ENCODE data around the gene CELA2B.
"Not testable (repeated sequence)": the region's sequence is repeated elsewhere in the genome, so short reads cannot be mapped to it uniquely, and the experiment has no call there.

The CELA2B gene

DNA sequence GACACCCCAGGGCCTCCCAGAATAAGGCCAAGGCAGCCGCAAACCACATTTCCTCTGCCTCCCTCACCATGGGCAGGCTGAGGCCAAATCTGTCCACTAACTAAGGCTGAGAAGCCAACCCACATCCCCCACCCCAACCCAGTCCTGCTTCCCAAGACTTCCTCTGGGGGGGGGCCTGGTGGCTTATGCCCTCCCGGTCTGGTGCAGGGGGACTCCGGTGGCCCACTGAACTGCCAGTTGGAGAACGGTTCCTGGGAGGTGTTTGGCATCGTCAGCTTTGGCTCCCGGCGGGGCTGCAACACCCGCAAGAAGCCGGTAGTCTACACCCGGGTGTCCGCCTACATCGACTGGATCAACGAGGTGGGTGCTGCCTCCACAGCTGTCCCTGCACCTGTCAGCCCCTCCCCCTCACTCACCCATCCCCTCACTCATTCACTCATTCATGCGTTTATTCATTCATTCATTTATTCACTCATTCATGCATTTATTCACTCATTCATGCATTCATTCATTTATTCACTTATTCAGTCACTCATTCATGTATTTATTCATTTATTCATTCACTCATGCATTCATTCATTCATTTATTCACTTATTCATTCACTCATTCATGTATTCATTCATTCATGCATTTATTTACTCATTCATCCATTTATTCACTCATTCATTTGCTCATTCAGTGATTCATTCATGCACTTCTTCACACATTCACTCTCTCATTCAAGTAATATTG, 30.3 kb upstream of the CELA2B start:
- DNase-seq: no peak

DNA sequence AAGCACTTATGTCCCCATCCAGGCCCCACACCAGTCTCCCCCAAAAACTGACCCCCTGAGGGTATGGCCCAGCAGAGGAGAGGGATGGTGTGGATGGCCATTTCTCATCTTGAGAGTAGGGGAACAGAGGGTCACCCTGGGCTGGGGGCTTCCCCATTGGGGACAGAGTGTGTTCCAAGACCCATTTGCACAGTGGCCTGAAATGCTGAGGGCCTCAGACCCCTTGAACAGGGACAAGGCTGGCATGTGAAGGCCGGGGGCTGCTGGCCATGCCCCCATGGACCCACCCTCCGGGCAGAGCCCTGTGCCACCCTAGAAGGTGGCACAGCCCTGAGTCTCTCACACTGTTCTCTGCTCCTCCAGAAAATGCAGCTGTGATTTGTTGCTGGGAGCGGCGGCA, 29.7 kb upstream of the CELA2B start:
- DNase-seq: no peak

DNA sequence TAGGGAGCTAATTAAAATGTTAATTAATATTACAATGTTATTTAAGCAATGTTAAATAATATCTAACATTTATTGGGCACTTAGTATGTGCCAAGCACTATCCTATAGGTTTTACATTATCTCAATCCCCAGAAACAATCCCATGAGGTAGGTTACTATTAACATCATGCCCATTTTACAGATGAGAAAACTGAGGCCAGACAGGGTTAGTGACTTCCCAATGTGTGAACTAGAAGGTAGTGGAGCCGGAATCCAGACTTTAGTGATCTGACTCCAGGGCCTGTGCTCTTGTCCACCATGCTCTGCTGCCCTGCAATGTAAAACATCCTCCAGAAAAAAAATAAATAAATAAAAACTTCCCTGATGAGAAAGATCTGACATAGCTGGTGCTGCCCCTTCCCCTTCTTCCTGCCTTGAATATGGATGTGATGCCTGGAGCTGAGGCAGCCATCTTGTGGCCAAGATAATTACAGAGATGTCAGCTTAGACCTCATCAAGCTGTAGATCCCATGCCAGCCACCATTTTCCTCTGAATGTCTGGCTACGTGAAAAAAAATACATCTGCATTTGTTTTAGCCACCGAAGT, 26.9 kb upstream of the CELA2B start:
- DNase-seq: no peak

DNA sequence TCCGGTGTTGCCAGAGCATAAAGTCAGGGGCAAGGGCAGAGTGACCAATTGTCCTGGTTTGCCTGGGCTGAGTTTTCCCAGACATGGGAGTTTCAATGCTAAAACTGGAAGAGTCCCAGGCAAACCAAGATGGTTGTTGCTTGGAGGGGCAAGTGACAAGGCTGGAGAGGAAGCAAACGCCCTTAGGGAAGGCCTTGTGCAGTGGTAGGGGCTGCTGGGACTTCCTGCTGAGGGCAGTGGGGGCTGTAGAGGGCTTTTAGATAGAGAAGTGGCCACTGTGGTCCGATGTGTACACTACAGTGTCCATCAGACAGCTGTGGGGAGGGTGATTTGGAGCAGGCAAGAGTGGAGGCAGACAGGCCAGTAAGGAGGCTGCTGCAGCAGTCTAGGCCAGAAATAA, 26.3 kb upstream of the CELA2B start:
- no peak for DNase-seq

DNA sequence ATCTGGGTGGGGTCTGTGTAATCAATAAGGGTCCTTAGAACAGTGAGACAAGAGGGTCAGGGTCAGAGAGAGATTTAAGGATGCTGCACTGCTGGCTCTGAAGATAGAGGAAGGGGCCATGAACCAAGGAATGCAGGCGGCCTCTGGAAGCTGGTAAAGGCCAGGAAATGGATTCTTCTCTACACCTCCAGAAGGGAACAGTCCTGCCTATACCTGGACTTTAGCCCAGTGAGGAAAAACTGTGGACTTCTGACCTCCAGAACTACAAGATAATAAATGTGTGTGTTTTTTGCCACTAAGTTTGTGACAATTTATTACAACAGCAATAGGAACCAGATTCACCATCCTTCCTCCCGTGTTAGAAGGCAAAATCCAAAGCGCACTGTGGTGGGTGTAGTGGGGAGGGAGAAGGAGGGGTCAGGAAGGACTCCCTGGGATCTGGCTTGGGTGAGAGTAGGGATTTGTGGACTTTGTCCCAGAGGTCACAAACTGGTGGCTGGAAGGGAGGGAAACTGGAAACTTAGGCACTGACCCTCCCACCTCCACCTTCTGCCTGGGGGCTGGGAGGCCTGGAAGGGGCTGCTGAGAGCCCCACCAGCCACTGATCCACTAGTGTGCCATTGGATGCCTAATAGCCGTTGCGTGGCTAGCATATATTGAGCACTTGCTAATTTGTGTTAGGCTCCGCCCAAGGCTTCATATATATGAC, 24.7 kb upstream of the CELA2B start:
- DNase-seq: no peak

DNA sequence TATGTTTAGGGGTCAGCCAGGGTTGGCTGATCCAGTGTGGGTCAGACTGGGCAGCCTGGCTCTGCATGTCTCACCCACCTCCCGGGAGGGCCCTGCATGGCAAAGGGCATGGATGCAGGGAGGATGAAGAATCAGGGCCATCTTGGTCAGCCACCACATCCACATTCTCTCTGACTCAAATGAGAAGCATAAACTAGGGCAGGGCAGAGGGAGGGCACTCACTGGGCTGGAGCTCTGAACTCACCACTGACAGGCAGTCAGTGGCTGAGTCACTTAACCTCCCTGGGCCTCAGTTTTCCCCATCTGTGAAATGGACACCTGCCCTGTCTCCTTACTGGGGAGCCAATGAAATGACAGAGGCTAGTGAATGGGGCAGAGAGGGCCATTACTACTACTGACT, 23.7 kb upstream of the CELA2B start:
- no peak for DNase-seq

DNA sequence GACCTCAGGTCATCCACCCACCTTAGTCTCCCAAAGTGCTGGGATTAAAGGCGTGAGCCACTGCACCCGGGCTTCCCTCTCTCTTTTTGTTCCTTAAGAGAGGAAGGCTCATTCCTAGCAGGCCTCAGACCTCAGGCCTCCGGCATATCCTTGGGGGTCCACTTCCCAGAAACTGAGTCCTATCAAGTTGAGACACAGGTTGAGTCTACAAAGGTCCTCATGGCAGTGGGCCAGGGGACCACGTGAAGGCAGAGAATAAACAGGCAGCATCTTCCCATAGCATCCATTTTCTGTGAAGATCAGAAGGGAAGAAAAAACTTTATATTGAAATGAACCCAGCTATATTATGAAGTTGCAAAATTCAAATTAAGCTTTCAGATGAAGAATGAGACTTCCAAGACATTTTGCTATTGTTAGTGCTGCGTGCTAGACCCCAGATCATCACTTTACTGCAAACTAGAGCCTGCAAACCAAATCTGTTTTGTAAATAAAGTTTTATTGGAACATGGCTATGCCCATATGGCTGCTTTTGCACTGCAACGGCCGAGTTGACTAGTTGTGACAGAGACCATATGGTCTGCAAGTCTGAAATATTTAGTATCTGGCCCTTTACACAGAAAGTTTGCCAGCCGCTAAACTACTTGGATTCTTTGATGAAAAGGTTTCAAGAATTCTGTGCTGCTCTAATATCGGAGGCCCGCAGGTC, 22.9 kb upstream of the CELA2B start:
- DNase-seq: no peak

DNA sequence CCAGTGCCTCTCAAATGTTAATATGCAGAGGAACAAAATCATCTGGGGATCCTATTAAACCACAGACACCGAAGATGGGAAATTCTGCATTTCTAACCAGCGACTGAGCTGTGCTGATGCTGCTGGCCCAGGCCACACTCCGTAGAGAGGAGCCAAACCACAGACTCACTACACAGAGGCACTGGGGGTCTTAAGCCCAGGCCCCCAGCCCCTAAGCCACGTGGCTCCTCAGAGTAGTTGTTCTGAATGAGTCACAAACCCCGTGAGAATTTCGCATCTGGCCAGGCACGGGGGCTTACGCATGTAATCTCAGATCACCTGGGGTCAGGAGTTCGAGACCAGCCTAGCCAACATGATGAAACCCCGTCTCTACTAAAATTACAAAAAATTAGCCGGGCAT, 22.2 kb upstream of the CELA2B start:
- DNase-seq: no peak

DNA sequence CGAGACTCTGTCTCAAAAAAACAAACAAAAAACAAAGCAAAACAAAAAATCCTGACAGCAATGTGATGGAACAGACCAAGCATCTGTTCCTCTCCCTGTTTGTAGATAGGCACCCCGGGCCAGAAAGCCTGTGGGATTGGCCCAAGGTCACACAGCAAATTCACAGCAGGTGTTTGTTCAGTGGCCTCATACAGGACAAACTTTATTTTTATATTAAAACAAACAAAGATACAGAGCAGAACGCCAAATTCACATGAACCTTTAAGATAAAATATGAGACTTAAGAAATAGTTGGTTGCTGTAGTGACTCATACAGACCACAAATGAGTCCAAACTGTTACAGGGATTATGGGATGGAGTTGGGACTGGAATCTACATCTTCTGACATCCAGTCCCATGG, 21.6 kb upstream of the CELA2B start:
- DNase-seq: no peak

DNA sequence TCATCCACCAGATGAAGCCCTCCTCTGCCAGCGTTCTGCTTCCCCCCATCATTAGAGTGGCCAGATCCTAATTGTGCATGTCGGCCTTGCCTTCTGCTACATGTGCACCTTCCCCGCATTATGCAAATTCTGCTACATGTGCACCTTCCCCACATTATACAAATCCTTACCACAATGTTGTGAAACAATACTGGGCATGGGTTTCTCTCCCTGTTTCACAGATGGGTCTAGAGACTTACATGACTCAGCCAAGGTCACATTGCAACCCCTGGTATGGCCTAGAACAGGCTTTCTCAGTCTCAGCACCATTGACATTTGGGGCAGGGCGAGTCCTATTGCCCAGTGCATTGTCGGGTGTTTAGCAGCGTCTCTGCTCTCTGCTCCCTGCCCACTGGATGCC, 20.4 kb upstream of the CELA2B start:
- DNase-seq: no peak

DNA sequence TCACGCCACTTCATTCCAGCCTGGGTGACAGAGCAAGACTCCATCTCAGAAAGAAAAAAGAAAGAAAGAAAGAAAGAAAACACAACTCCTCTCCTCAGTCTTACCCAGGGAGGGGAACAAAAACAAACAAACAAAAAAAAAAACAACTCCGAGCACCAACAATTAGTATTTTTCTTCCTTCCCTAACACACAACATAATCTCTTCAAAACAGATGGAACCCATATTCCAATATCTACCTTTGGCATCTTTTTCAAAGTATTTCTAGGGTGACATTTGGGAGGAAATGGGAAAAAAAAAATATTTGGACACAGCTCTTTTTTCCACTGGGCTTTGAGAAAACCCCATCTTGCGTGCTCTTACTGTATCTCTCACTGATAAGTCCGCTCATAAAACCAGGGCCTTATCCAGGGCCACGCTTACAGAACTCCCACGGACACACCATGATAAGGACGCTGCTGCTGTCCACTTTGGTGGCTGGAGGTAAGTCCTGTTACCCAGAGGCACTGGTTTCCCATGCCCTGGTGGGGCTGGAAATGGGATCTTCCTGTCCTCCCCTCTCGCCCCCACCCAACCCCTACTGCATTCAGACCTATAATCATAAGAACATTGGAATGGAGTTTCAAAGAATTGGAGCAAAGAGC, 19.5 kb upstream of the CELA2B start, which contains the start of gene CELA2A:
Gene CELA2A, plus strand, starts transcription at position 420 of the 642 bp plus-strand sequence. Its CDS starts 22 bp downstream, at position 442.
- no peak for DNase-seq

DNA sequence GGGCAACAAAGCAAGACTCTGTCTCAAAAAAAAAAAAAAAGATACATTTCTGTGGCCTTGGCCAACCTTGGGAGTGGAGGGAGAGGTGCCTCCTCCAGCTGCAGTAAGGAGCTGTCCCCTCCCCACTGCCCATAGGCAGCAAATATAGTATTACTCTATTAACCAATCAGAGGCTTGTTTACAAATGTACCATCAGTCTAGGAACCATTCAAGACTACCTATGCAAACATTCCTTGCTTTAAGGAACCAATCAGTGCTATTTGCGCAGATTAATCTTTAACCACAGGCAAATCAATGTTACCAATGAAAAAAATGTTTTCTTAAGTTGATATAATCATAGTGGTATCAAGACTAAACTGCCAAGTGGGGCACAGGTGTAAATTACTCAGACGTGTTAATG, 18.3 kb upstream of the CELA2B start:
- no peak for DNase-seq

DNA sequence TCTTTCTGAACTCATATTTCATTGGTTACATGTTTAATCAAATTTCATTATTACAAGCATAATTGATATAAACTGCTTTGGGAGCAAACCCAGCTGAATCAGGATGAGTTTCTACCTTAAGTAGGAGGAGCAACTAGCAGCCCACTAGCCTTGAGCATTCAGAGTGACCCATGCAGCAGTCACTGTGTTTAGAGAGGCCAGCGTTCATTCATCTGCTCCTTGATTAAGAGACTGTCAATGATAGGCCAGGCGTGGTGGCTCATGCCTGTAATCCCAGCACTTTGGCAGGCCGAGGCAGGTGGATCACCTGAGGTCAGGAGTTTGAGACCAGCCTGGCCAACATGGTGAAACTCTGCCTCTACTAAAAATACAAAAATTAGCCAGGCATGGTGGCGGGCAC, 17.5 kb upstream of the CELA2B start:
- DNase-seq: not testable (repeated sequence)

DNA sequence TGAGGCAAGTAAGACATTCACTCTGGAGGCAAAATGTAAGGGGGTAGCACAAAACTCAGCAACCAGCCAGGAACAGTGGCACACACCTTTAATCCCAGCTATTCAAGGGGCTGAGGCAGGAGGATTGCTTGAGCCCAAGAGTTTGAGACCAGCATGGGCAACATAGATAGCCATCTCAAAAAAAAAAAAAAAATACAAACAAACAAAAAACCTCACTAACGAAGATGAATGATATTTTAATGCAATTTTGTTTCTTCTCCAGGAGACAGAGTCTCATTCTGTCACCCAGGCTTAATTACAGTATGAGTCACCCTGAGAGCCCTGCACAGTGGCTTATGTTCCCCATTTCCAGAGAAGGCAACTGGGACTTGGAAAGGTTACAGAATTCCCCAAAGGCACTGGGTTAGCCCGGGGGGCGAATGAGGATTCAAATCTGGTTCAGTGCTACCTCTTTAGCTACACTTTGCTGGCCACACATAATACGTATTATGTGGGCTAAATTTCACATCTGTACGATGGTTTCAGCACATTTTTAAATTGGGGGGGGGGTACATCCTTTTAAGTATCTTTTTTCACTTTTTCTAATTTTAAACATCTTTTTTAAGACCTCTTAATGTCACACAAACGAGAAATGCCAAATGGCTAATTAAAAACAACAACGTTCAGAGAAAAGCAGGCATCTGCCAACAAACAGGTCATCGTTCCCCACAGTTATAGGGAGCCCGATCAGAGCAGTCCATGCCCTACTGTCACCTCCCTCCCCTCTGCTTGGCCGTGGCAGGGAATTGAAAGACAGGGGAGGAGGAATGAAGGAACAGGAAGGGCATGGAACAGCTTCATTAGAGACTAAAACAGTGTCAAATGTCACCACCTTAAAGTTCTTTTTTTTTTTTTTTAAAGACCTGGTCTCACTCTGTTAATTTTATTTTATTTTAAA, 15.9 kb upstream of the CELA2B start:
- peak; percentile 84 for DNase-seq

DNA sequence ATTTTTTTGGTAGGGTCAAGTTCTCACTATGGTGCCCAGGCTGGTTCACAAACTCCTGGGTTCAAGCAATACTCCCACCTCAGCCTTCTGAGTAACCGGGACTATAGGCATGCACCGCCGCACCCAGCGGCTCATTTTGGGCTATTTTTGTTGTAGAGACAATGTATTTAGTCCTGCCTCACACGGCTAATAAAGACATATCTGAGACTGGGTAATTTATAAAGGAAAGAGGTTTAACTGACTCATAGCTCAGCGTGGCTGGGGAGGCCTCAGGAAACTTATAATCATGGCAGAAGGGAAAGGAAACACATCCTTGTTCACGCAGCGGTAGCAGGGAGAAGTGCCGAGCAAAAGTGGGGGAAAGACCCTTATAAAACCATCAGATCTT, 15.2 kb upstream of the CELA2B start:
- DNase-seq: no peak

DNA sequence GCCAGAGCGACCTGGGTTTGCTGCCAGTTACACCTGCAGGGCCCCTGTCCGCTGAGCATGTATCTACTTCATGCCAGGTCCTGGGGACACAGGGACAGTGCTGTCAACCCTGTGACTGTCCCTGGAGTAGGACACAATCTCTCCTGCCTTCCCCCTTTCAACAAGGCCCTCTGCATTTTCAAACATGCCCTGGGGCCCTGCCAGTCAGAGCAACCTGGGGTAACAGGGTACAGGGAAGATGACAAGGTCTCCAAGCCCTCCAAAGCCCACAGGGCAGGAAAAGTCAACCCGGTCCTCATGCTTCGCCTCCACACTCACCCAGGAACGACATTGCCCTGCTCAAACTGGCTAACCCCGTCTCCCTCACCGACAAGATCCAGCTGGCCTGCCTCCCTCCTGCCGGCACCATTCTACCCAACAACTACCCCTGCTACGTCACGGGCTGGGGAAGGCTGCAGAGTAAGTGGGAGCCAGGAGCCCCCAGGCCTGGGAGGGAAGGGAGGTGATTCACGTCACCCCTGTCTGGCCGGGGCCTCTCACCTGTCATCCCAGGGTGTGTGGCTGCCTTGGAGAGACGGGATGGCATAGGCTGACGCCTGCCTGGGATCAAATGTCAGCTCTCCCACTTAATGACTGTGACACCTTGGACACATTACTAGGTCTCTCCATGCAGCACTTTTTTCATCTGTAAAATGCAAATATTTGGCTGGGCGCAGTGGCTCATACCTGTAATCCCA, 12.7 kb upstream of the CELA2B start:
- DNase-seq: not testable (repeated sequence)

DNA sequence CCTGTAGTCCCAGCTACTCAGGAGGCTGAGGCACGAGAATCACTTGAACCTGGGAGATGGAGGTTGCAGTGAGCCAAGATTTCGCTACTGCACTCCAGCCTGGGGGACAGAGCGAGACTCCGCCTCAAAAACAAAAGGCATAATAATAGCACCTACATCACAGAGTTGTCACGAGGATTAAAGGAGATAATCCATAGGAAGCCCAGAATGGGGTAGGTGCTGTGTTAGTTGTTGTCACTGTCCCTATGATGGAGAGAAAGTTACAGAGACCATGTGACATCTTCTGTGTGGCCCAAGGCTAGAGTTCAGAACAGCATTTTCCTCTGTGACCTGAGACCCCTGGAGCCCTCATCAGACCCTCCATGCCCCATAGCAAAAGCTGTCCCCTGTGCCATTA, 12.0 kb upstream of the CELA2B start:
- DNase-seq: not testable (repeated sequence)

DNA sequence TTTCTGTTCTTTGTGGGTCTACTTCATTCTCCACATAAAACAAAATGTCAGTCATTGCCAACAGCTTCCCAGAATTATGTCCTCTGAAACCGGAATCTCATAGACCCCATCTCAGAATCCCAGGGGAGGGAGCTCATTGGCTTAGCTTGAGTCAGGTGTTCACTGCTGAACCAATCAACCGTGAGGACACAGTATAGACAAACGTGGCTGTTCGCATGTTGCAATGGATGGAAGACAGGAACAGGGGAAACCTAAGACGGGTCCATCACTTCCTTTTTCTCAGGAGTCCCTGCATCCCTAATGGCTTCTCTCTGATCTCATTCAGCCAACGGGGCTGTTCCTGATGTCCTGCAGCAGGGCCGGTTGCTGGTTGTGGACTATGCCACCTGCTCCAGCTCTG, 10.2 kb upstream of the CELA2B start:
- DNase-seq: no peak

DNA sequence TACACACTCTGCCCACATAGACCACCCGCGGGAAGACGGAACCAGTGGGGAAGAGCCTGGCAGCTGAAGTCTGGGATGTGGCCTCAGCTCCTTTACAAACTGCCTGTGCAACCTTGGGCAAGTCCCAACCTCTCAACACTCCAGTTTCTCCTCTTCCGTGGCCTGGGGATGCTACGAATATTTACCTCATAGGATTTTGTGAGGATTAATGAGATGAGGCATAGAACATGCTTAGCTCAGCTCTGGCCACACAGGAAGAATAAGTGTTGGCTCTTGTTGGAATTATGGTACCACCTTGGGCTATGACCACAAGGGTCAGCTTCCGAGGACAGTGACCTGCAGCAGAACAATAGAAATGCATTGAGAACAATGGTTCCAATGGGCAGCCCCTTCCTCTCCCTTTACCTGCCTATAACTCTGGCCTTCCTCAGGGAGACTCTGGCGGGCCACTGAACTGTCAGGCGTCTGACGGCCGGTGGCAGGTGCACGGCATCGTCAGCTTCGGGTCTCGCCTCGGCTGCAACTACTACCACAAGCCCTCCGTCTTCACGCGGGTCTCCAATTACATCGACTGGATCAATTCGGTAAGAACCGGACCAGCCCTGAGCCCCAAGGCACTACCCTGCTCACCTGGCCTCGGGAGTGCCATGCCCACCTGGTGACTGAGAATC, 8.8 kb upstream of the CELA2B start:
- not testable (repeated sequence) for DNase-seq

DNA sequence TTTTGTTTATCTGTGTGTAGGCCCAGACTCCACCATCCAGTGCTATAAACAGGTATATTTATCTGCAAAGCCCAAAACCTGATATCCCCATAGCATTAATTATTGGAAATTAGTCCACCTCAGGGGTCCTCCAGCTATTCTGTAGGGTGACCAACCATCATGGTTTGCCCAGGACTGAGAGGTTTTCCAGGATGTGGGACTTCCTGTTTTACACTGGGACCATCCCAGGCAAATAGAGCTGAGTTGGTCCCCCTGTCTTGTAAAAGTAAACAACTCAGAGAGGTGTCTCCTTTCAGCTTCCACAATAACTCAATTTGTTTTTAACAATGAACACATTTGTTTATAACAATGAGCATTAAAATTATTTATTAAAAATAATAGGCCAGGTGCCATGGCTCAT, 7.8 kb upstream of the CELA2B start:
- no peak for DNase-seq

DNA sequence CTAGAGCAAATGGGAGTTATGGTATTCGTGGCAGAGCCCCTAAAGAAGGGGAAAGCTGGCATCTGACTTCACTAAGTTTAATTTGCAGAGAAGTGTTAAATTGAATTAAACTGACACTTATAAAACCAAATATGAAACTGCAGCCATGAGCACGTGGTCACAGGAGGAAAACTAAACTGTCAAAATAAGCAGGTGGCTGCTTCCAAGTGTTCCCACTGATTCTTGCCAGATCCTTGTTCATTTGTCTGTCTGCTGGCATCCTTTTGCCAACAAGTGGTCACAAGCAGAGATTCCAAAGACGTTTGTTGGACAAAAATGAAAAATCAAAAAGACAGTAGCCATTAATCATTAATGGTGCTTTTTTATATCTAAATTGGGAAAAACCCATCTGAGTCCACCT, 6.5 kb upstream of the CELA2B start:
- no peak for DNase-seq
